Stimulated activated naive CD8-positive, alpha-beta T cell treated with anti-CD3 and anti-CD28 coated beads, Interleukin-15, Interleukin-2, amounts not matched to agents 100 U/mL and 50 U/mL, for 24 hours (primary cell): ENCODE measurements around the gene MYO10.
"Not testable (repeated sequence)": the region's sequence is repeated elsewhere in the genome, so short reads cannot be mapped to it uniquely, and the experiment has no call there.

ENCODE experiments used
- ATAC-seq: fragments of 150-1000 bp; cut with Tn5 transposase; one replicate; pipeline ENCODE4 v1.10.0; 2021
- DNase-seq: peaks from one replicate; pipeline ENCODE4 v3.0.0; 2021

The MYO10 gene

GRCh38 chr5:16862777-16863176, 73.3 kb downstream of the MYO10 start:
- ATAC-seq (no peak), DNase-seq (no peak)

- ATAC-seq (no peak), DNase-seq (no peak)
Observed at GRCh38 chr5:16859346-16859745, 76.7 kb downstream of the MYO10 start.

GRCh38 chr5:16858151-16858550, 77.9 kb downstream of the MYO10 start:
- ATAC-seq (no peak), DNase-seq (no peak)

DNA sequence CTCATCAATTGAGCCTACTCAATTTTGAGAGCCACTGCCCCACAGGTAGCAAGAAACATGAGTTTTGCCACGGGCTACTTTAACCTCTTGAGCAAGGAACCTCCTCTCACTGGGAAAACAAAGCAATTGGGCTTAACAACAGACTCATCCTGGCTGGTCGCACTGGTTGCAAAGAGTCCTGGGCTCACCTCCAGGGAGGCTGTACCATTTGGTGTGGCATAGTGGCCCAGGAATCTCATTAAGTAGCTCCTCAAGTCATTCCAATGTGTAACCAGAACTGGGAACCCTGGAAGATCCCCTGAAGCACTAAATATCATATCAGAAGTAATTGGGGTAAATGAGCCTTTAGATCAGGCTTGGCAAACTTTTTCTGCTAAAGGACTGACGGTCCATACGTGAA, 78.5 kb downstream of the MYO10 start:
- ATAC-seq, result no peak
- DNase-seq, result no peak

DNA sequence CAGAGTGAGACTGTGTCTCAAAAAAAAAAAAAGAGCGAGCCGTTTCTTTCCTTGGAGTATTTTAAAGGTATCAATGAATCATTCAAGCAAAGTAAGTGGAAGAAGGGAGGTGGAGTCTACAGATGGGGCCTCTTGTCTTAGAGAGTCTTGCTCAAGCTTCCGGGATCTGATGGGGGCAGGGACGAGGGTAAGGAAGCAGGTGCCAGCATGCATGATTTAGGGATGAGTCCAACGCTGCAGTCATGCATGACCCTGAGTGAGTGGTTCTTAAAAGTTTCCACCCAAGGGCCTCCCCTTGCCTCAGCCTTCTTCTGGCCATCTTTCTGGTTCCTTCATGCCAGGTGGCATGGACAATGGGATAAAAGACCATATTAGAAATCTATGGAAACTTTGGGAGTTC, 79.6 kb downstream of the MYO10 start:
- no peak for ATAC-seq
- DNase-seq, result no peak

GRCh38 chr5:16855898-16856297, 80.2 kb downstream of the MYO10 start:
- ATAC-seq, result no peak
- no peak for DNase-seq

- ATAC-seq (no peak), DNase-seq (no peak)
Observed at GRCh38 chr5:16855485-16855884, 80.6 kb downstream of the MYO10 start.

GRCh38 chr5:16854351-16854750, 81.7 kb downstream of the MYO10 start:
- no peak for DNase-seq
- ATAC-seq, result no peak

- DNase-seq (no peak), ATAC-seq (no peak)
Observed at GRCh38 chr5:16853518-16853917, 82.6 kb downstream of the MYO10 start.

- no peak for DNase-seq
- no peak for ATAC-seq
Observed at GRCh38 chr5:16852251-16853005, 83.7 kb downstream of the MYO10 start.

DNA sequence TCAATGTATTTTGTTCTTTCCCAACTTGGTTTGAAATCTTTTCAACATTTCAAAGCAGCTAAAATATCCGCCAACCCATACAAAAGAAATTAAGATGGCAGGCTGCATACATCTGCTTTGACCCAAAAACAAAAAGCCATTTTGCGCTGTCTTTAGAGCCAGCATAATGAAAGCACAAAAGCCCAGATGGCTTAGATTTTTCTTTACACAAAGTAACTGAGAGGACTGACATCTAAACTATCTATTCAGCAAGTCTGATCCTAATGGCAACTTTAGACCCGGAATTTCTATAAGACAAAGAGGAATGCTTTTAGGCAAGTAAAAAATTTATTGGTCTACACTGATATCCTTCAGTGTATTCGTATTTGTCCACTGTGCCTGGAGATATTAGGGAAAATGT, 86.3 kb downstream of the MYO10 start:
- DNase-seq, result no peak
- ATAC-seq, result no peak

- no peak for ATAC-seq
- DNase-seq, result no peak
Observed at GRCh38 chr5:16849181-16849580, 86.9 kb downstream of the MYO10 start.

DNA sequence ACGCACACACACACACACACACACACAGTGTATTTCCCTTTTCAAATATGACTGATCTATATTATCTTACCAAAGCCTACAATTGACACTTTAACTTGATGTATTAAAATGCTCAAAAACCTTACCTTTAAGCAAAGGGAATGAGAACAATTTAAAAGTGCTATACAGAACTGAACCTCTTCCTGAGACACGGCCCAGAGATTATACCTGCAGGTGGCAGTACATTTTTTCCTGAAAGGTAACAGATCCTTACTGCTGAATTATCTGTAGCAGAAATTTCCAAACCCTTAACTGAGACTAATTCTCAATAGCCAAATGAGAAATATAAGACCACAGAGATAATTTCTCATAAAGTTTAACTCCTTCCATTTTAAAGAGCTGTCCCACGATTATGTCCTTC, 91.1 kb downstream of the MYO10 start:
- no peak for DNase-seq
- no peak for ATAC-seq

- no peak for ATAC-seq
- no peak for DNase-seq
Observed at GRCh38 chr5:16842896-16843295, 93.2 kb downstream of the MYO10 start.

DNA sequence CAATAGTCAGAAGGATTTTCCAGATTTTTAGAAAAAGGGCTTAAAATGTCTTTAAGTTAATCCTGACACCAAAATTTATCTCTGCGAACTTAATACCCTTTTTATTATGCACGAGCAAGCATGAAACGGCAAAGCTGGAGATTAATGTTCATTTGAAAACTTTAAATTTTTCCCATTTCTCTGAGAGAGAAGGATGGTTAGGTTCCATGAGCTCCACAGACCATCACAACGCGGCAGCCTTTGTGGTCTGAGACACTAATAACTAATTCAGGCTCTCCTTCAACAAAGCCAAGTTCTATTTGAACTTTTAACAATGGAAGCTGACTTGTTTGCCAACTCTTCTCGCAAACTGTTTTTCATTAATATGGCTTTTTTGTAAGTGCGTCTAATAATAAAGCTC, 94.7 kb downstream of the MYO10 start:
- ATAC-seq (no peak), DNase-seq (no peak)

- no peak for ATAC-seq
- no peak for DNase-seq
Observed at GRCh38 chr5:16837305-16837704, 98.8 kb downstream of the MYO10 start.

DNA sequence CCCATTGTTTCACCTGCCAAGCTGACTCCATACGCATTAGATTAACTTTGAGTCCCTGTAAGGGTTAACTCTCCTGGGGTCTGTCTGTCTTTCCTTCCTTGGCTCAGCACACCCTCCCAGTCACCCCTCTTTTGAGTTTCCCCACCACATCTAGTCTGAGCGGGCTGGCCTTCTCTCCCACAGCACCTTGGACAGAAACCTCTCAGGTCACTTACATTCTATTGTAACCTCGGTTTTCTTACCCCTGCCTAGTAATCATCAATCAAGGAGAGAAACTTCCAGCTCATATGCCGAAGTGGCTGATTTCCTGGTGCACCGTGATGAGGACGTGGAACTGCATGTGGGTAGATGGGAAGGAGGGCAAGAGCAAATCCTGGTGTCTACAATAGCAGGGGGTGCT, 102.1 kb downstream of the MYO10 start:
- DNase-seq (no peak), ATAC-seq (no peak)

DNA sequence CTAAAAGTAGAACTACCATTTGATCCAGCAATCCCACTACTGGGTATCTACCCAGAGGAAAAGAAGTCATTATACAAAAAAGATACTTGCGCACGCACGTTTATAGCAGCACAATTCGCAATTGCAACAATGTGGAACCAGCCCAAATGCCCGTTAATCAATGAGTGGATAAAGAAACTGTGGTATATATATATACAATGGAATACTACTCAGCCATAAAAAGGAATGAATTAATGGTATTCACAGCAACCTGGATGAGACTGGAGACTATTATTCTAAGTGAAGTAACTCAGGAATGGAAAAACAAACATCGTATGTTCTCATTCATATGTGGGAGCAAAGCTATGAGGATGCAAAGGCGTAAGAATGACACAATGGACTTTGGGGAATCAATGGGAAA, 104.8 kb downstream of the MYO10 start:
- DNase-seq, ATAC-seq: not testable (repeated sequence)

GRCh38 chr5:16827755-16828154, 108.3 kb downstream of the MYO10 start:
- no peak for DNase-seq
- ATAC-seq, result no peak

DNA sequence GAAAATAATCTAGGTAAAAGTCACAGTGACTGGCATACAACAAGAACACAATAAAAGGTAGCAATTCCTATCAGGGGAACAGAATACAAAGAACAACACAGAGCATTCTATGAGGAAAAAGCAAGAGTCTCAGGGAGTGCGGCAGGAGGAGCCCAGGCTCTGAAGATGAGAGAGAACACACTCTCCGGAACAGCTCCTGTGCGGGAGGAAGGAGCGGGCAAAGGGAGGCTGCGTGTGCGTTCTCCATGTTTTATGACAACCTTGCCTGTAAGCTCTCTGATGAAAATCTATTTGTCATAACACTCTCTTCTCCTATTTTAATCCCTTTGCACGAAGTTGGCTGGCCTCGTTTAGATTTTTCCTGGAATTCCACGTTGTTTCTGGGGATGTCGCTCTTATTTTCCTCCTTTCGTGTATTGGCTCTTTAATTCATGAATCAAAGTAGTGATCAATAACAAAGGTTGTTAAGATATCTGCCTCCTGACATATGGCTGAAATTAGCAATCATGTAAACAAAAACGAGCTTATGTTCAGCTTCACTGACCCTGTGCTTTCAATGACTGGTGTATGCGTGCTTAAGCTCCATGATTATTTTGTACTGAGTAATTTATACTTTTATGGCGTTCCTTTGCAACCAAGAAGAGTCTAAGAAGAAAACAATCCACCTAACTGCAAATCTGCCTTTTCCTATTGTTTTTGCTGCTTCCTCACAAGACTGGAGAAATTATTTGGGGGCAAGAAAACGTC, 109.5 kb downstream of the MYO10 start:
- DNase-seq, result no peak
- no peak for ATAC-seq

GRCh38 chr5:16819522-16820167, 116.4 kb downstream of the MYO10 start:
- no peak for ATAC-seq
- no peak for DNase-seq

GRCh38 chr5:16815432-16815831, 120.7 kb downstream of the MYO10 start:
- ATAC-seq, result no peak
- no peak for DNase-seq

DNA sequence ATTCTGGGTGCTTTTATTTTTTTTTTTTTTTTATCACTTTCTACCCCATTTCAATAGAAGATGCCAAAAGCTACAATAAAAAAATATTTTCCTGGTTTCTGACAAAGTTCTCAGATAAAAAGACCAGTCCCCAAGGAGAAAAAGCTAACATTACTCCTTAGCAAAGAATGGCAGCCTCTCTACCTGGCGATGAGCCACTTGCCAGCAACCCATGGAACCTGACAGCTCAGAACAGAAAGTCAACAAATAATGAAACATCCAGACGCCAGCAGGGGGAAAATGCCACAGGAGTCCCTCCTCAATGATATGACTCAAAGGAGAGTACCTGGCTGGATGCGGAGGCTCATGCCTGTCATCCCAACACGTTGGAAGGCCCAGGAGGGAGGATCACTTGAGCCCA, 123.2 kb downstream of the MYO10 start:
- no peak for DNase-seq
- no peak for ATAC-seq
